ENCODE measurements around the gene UCK2.

UCK2 gene

GRCh38 chr1:165941531-165941930 lies 114.1 kb downstream of the UCK2 start:
- H3K36me3 Mint-ChIP-seq, result no peaks in the 10 kb centered on the region
- no peaks in the 10 kb centered on the region for H3K4me1 Mint-ChIP-seq
- H3K27ac Mint-ChIP-seq, result no peak overlapping the region
- H3K4me3 Mint-ChIP-seq, result no peak overlapping the region
- DNase-seq (ENCODE audit: low spot score in 2 of 2), result no peak
- H3K9me3 Mint-ChIP-seq, result no peaks in the 10 kb centered on the region
- ATAC-seq, result no peak

- H3K4me3 Mint-ChIP-seq, result no peak overlapping the region
- no peaks in the 10 kb centered on the region for H3K9me3 Mint-ChIP-seq
- H3K4me1 Mint-ChIP-seq, result no peaks in the 10 kb centered on the region
- ATAC-seq (no peak), DNase-seq (ENCODE audit: low spot score in 2 of 2) (no peak)
- no peak overlapping the region for H3K27ac Mint-ChIP-seq
- no peaks in the 10 kb centered on the region for H3K36me3 Mint-ChIP-seq
Observed at GRCh38 chr1:165942062-165942461, 114.6 kb downstream of the UCK2 start.

- Mint-ChIP-seq H3K4me3 (no peak overlapping the region), H3K36me3 (no peaks in the 10 kb centered on the region), H3K9me3 (no peaks in the 10 kb centered on the region), H3K27ac (no peak overlapping the region), H3K4me1 (no peaks in the 10 kb centered on the region)
- no peak for DNase-seq (ENCODE audit: low spot score in 2 of 2)
- no peak for ATAC-seq
Observed at GRCh38 chr1:165942927-165943597, 115.6 kb downstream of the UCK2 start.

GRCh38 chr1:165945911-165946310 lies 118.5 kb downstream of the UCK2 start:
- no peaks in the 10 kb centered on the region for H3K9me3 Mint-ChIP-seq
- DNase-seq (ENCODE audit: low spot score in 2 of 2), result no peak
- no peaks in the 10 kb centered on the region for H3K36me3 Mint-ChIP-seq
- no peaks in the 10 kb centered on the region for H3K4me1 Mint-ChIP-seq
- no peak for ATAC-seq
- H3K4me3 Mint-ChIP-seq, result no peak overlapping the region
- no peak overlapping the region for H3K27ac Mint-ChIP-seq

DNA sequence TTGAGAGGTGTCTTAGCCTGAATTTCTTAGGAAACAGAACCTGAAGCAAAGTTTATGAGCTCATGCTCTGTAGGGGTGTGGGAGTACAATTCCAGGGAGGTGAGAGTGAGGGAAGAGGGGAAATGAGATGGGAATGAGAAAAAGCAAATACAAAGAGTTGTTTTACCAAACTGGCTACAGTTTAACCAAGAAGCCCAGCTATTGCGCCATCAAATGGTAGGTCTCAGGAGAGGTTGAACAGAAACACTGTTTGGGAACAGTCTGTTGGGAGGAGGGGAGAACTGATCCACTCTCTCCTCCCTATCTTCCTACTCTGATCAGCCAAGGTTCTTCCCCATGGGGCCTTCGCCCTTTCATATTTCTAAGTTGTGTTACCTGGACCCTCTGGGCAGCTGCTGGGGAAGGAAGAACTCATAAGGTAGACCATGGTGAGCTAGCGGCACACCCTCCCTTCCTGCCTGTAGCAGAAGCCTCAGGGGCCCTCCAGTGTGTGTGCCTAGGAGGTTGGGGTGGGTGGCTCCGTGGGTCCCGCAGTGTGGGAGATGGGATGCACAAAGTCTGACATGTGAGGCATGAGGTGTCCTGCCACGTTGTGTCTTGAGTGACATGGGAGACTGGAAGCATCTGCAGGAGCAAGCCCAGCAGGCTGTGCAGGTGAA lies 120.5 kb downstream of the UCK2 start:
- no peaks in the 10 kb centered on the region for H3K9me3 Mint-ChIP-seq
- no peaks in the 10 kb centered on the region for H3K4me1 Mint-ChIP-seq
- DNase-seq (ENCODE audit: low spot score in 2 of 2) (no peak), ATAC-seq (peak; percentile 33)
- no peak overlapping the region for H3K4me3 Mint-ChIP-seq
- H3K27ac Mint-ChIP-seq, result no peak overlapping the region
- H3K36me3 Mint-ChIP-seq, result no peaks in the 10 kb centered on the region

DNA sequence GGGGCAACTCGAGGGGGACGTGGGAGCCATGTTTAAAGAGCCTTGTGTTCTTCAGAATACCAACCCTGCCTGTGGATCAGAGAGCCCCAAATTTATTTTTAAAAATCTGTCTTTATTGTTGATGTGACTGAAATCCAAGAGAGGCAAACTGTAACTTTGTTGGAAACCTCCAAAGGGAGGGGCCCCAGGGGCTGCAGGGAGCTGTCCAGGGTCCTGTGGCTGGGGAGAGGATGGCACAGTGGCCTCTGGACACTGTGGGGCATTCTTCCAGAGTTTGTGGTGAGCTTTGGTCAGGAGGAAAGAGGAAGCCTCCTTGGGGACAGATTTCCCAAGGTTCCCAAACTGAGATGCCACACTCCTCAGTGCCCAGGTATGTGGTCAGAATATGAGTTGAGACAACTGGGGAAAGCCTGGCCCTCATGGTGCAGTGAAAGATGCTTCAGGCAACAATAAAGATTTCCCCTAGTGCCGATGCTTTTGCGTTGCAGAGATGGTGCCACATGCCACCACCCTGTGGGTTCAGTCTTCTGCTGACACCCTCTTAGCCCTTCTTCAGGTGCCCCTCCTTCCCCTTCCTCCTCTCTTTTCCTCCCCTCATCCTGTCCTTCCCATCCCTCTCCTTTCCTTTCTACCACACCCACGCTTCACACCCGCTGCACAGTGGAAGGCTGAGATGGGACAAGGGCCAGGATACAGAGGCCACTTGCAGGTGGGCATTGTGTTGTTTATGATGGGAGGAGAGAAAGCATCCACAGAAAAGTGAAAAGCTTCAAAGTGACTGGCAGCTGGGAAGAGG lies 122.1 kb downstream of the UCK2 start:
- no peaks in the 10 kb centered on the region for H3K36me3 Mint-ChIP-seq
- H3K9me3 Mint-ChIP-seq, result no peaks in the 10 kb centered on the region
- no peak overlapping the region for H3K27ac Mint-ChIP-seq
- H3K4me3 Mint-ChIP-seq, result no peak overlapping the region
- no peaks in the 10 kb centered on the region for H3K4me1 Mint-ChIP-seq
- DNase-seq (ENCODE audit: low spot score in 2 of 2), result no peak
- ATAC-seq, result no peak

- ATAC-seq (no peak), DNase-seq (ENCODE audit: low spot score in 2 of 2) (no peak)
- no peaks in the 10 kb centered on the region for H3K4me1 Mint-ChIP-seq
- no peaks in the 10 kb centered on the region for H3K9me3 Mint-ChIP-seq
- H3K27ac Mint-ChIP-seq, result no peak overlapping the region
- H3K4me3 Mint-ChIP-seq, result no peak overlapping the region
- H3K36me3 Mint-ChIP-seq, result no peaks in the 10 kb centered on the region
Observed at GRCh38 chr1:165954940-165955339, 127.5 kb downstream of the UCK2 start.

DNA sequence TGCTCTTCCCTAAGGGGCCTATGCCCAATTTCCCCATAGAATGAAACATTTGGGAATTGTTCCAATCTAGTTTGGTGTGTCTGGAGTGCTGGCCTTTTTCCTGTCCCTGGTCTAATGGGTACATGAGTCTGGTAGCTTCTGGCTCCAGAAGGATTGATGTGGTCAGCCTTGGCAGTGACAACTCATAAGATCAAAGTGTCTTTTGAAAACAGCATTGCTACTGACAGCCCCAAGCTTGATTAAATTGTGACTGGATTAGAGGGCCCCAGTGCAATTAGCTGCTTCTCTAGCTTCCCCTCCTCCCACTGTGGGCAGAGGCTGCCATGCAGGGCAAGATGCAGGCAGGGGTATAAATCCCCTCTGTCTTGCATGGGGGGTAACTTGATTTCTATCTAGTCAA lies 130.9 kb downstream of the UCK2 start:
- Mint-ChIP-seq H3K4me3 (no peak overlapping the region), H3K36me3 (no peaks in the 10 kb centered on the region)

GRCh38 chr1:165960136-165960535 lies 132.7 kb downstream of the UCK2 start:
- Mint-ChIP-seq H3K4me1 (no peaks in the 10 kb centered on the region), H3K9me3 (no peaks in the 10 kb centered on the region), H3K36me3 (no peaks in the 10 kb centered on the region), H3K4me3 (no peak overlapping the region), H3K27ac (no peak overlapping the region)
- no peak for DNase-seq (ENCODE audit: low spot score in 2 of 2)
- ATAC-seq, result no peak

More for the DNA sequence above, 130.9 kb downstream of the UCK2 start:
- H3K4me1 Mint-ChIP-seq, result no peaks in the 10 kb centered on the region
- no peak for ATAC-seq
- DNase-seq (ENCODE audit: low spot score in 2 of 2), result no peak
- no peaks in the 10 kb centered on the region for H3K9me3 Mint-ChIP-seq
- H3K27ac Mint-ChIP-seq, result no peak overlapping the region

DNA sequence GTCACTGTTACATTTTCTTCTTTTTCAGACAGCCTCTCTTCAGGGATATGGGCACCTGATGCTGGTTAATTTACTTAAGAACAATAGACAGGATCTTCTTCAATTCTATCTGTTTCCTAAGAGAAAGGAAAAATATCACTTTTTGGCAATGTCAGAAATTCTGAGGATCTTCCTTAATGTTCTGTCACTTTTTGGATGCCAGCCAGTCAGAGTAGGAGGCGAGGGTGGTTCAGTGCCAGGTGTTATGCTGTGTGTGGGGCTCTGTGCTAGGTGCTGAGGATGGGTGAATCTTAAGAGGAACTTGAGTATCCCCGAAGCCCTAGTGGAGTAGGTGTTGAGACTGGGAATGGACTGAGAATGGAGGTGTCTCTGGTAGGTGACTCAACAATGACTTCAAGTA lies 133.5 kb downstream of the UCK2 start:
- no peaks in the 10 kb centered on the region for H3K9me3 Mint-ChIP-seq
- DNase-seq (ENCODE audit: low spot score in 2 of 2), result no peak
- H3K27ac Mint-ChIP-seq, result no peak overlapping the region
- no peak overlapping the region for H3K4me3 Mint-ChIP-seq
- H3K36me3 Mint-ChIP-seq, result no peaks in the 10 kb centered on the region
- ATAC-seq, result no peak
- H3K4me1 Mint-ChIP-seq, result no peaks in the 10 kb centered on the region

All from stimulated activated effector memory CD8-positive, alpha-beta T cell treated with anti-CD3 and anti-CD28 coated beads, Interleukin-12 subunit alpha, Interleukin-12 subunit beta, amount 100 ng/mL, for 72 hours (primary cell).